T-helper 1 cell (primary cell): ENCODE measurements around the gene IRS1.

Experiments used
- DNase-seq, 5 donors: peaks; one replicate each; pipeline ENCODE4 v3.0.0-alpha.2; 2012 to 2020

The IRS1 gene

DNA sequence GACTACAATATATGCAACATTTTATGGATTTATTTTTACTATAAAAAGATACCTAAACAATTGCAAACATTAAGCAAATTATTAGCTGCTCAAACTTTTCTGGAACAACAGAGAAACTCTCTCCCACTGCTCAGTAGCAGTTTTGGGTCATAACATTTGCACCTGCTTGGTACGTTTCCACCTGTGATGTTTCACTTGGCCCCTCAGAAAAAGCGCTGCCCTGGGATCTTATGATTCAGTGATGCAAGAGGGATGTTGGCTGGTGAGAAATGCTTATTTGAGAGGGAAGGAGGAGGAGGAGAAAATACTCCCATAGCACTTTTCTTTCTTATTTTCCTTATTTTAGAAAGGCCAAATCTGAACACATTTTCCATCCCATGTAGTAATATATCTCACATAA, 9.2 kb downstream of the IRS1 start:
- DNase-seq = no peak

GRCh38 chr2:226790011-226790410, 9.6 kb downstream of the IRS1 start:
- no peak for DNase-seq

DNA sequence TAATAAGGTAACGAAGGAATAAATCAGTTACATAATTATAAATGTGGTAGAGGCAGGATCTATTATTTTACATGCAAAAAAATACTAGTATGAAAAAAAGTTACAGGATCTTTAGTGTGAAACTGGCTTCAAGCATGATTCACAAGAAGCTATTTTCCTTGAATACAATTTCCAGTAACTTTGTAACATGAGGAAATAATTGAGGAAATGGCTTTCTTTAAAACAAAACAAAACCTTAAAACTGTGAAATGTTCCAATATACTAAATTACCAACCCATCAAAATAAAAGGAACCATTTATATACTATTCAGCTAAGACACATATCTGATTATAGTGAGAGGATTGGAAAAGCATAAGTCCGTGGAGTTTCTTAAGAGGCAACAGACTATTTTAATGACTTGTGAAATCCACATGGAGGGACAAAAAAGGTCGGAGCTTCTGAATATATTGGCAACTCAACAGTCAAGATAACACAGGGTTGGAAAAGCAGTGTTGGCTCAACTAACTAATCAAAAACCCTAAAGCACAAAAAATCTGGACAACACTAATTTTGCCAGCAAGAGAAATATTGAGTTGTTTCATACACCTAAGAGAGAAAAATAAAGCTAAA, 10.6 kb downstream of the IRS1 start:
- DNase-seq = no peak

DNA sequence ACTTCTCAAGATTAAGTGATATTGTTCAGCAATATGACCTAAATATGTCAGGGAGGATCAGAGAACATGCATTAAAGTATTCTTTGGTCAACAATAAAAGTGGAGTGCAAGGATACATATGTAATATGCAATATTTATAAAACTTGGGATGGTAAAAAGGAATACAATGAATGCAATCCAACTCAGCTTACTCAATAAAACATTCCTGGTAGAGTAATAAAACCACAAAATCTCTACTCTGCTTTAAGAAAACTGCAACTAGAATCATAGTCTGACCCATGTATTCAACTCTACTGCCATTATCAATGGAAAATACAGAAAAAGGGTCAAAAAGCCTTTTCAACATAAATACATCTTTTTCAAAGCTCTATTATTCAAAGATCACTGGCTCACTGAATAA, 11.6 kb downstream of the IRS1 start:
- DNase-seq = no peak

- no peak for DNase-seq
Measured at GRCh38 chr2:226783885-226784284, 15.7 kb downstream of the IRS1 start.

DNA sequence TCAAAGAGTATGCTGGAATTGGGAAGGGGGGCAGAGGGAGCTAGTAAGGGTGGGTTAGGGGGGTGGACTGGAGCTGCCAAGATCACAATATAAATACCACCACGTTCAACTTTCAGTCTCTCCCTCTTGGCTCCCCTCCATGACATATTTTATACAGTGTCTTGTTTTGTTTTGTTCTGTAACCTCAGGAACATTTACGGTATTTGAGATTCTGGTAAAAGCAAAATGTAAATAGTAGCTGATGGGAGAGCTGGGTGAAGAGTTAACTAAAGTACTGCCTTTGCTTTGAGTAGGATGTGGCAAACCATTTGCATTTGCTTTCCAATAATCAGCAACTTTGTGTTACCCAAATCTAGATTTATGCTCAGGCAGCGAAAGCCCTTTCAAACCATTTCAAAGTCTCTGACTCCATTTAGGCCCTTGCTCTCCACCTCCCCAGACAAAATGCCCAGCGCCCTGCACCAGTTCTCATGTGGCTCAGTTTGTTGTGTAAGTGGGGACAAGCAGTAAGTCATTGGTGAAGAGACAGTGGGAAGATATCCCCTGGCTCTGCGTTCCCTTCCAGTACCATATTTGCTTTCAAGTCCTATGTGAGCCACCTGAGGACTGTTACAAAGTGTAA, 17.4 kb downstream of the IRS1 start:
- no peak for DNase-seq

DNA sequence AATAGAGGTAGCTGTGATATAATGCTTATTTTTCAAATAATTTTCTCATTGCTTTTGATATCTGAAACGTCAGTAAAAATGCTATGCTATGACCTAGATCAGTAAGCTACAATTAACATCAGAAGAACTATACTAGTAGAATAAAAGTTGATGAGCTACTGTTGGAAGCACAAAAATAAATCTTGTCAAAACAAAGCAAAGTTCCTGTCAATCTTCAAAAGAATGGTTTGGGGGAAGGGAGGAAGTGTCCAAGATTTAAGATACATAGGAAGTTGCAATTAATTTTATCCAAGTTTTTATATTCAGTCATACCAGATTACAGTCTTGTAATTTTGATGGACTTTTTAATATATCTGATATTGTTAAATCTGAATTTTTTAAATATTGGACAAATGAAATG, 19.2 kb downstream of the IRS1 start:
- no peak for DNase-seq

DNA sequence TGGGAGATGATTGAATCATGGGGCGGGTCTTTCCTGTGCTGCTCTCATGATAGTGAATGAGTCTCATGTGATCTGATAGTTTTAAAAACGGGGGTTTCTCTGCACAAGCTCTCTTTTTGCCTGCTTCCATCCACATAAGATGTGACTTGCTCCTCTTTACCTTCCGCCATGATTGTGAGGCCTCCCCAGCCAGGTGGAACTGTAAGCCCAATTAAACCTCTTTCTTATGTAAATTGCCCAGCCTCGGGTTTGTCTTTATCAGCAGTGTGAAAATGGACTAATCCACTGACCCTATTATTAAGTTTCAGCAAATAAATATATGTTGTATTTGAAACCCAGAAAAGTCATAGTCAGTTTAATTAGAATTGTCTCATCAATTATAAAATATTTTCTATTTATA, 22.0 kb downstream of the IRS1 start:
- DNase-seq = no peak

DNA sequence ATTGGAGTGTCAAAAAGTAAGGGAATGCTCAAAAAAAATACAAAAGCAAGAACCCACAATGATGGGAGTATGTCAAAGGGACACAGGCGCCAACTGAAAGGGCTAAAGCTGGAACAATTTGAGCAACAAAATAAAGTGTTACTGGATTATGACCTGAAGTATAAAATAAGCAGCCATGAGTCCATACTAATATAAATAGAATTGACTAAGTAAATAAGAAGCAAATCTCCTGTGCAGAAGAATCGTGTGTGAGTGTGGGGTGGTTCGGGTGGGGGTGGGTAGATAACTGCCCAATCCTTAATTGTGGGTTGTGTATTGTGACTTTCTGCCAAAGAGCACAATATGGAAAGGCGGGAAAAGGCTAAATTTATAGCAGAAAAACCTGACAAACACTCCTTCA, 23.5 kb downstream of the IRS1 start:
- DNase-seq = no peak

- DNase-seq = no peak
Measured at GRCh38 chr2:226775032-226775509, 24.5 kb downstream of the IRS1 start.

DNA sequence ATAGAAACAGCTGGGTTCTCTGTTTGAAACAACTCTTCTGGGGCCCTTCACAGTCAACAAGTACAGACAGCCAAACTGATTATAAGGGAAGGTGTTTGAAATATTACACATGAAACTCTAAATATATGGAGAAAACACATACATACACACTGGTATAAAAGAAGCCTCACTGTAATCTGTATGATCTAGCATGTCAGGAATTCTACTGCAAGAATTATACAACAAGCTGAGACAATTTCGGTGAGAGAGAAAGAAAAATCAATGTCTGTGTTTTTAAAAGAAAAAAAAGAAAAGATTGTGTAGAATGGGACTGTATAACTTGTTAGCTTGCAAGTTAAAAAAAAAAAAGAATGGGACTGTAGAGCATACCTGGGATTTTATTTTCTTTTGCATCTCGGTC, 26.3 kb downstream of the IRS1 start:
- DNase-seq = no peak

DNA sequence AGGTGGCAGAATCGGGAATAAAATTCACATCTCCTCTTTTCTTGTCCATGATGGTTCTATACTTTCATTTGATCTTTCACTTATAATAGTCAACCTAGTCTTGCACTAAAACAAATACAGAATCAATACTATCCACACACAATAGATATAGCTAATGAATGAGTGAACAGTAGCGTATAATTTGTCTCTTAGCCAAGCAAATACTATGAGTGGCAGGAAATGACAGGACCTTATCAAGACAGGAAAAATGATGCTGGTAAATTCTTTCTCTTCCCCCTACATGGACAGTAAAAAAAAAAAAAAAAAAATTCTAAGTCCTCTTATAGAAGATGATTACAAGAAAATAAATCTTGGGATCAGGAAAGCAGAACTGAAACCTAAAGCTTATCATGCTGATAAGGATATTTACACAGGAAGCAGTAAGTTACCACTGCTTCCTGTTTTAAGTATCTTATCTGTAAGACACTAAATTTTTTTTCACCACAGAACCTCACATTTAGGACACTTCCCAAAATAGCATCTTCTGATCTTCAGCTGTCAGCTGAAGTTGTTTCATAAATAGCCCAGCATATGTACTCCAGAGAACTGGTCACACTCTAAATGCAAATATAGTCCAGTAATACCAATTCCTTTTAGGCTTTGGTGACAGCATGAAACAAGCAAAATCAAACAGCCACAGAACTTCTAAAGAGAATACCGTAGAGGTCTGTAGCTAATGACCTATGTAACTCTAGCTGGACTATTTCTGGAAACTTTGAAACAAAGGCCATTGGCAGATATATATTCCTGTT, 27.0 kb downstream of the IRS1 start:
- peak in 1 of 5 donors; percentile 57 for DNase-seq

DNA sequence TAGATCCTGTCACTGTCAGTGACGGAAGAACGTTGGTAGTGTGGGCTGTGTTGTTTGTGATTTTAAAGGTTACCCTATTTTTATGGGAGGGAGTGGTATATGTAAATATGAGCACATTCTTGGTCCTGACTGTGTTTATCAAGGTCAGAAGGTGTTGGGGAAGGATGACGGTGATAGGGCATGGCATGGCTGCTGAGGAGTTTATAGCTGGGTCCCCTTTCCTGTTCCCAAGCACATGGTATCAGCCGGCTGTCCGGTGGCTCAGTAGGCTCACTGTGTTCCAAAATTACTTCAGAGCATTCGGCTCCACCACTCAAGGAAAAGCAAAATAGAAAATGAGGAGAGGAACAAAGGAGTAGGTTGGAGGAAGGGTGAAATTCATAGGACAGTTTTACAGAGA, 28.6 kb downstream of the IRS1 start:
- no peak for DNase-seq

GRCh38 chr2:226767056-226767813, 32.4 kb downstream of the IRS1 start:
- no peak for DNase-seq

GRCh38 chr2:226766352-226767055, 33.1 kb downstream of the IRS1 start:
- no peak for DNase-seq

DNA sequence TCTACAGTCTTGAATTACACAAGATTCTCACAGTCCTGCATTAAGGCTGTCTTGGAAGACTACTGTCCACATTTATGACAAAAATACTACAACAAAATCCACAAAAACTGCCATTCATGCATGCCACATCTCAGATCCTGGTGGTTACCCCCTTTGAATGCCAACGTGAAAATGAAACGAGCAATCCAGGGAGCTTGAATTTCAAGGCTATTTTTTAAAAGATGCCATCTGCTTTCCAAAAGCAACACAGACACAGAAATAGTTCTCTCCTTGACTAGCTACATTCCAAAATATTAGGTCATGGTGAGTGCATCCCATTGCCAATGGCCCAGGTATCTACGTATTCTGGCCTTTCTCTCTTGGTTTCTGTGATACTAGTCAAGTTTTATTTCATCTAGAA, 36.3 kb downstream of the IRS1 start:
- no peak for DNase-seq

- DNase-seq = no peak
Measured at GRCh38 chr2:226761195-226761583, 38.4 kb downstream of the IRS1 start.

DNA sequence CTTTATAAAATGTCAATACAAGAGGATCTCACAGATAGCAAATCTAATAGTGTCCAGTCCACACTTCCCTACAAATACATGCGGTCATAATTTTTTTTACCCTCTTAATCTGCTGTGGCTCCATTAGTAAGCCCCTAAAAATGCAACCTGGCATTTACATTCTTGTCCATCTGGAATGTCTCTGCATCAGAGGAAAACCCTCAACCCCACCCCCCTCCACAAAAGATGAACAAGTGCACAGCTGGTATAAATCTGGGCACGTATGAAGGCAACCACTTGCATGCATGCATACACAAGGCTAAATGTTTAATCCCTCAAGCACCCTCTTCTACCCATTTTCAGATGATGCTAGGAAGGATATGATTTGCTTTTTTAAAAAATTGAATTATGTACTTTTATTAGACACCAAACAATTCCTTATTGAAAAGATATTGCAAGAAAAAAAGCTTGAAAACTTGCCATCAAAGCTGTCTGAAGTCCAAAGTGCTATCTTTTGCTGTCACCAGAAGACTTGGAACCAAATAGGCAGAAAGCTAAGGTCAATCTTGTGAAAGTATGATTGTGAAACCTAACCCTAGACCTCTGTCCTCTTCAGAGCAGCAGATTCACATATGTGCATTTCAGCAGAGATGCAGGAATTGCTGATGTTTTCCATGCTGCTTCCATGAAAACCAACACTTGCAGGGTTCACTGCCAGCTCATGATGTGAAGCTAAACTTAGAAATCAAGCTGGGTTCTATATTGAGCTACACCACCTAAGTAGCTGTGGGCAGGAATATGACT, 39.0 kb downstream of the IRS1 start:
- no peak for DNase-seq

DNA sequence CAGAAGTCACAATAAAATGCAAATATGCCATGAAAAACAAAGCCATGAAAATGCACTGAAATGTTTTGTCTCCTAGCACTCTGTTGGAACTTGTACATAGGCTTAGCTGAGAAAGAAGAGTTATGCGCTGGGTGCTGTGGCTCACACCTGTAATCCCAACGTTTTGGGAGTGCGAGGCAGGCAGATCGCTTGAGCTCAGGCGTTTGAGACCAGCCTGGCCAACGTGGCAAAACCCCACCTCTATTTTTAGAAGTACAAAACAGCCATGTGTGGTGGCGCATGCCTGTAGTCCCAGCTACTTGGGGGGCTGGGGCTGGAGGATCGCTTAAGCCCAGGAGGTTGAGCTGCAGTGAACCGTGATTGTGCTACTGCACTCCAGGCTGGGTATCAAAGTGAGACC, 39.9 kb downstream of the IRS1 start:
- DNase-seq = no peak

- no peak for DNase-seq
Measured at GRCh38 chr2:226758921-226759640, 40.5 kb downstream of the IRS1 start.

DNA sequence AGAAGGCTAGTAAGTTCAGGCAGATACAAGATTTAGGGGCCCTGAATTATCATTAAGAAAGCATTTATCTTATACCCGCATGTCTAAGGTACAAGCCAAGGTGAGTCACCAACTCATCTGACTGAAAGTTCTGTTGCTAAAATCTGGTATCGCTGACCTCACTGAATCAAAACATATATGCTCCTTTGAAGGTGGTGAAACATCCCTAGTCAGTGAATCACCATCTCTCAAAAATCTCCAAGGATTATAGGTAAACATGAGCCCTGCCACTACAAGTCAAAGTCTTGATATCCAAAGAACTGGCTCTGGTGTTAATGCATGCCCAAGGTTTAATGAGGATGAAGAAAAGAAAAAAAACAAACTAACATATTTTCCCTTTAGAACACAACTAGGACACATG, 43.5 kb downstream of the IRS1 start:
- DNase-seq = peak in 1 of 5 donors; percentile 1
